Stimulated activated CD8-positive, alpha-beta memory T cell treated with anti-CD3 and anti-CD28 coated beads, Interleukin-2, amount 100 ng/mL, for 1 hour (primary cell): ENCODE measurements around the gene INAVA.
A peak's percentile ranks its signal among the peaks of the same experiment; 100 is the strongest.
"Not testable (repeated sequence)": the region's sequence is repeated elsewhere in the genome, so short reads cannot be mapped to it uniquely, and the experiment has no call there.

Experiments used
- DNase-seq, 2 donors: peaks; one replicate each; pipeline ENCODE4 v3.0.0-alpha.2; 2020; ENCODE audit warnings: low read depth in 2 of 2

Gene INAVA

DNA sequence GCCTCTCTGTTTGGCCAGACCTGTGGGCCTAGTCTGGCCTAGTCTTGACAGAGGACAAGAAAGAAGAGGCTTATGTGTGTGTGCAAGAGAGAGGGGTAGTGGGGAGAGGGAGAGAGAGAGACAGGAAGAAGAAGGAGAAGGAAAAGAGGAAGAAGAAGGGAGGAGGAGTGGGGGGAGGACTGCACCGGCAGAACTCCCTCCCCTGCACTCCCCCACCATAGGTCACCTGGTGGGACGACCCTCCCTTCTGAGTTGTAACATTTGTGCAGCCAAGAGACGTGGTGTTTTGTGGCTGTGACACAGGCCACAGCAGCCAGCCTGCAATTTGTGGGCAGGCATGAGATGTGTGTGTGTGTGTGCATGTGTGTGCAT lies 4.3 kb downstream of the INAVA start:
- DNase-seq: no peak

DNA sequence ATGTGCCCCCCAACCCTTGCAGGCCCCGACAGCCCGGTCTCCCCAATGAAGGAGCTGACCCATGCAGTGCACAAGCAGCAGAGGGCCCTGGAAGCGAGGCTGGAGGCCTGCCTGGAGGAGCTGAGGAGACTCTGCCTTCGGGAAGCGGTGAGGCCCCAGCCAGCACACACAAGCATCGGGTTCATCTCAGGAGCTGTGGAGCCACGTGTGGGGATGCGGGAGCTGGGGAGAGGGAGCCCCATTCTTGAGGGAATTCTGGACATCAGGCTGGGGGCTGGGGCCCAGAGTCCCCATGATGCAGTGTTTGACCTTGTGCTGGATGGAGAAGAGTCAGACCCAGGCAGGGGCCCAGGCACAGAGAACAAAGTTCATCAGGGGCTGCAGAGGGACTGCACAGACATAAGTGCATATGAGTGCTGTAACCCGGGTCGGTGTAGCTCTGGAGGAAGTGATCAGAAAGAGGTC lies 4.8 kb downstream of the INAVA start:
- DNase-seq: no peak

DNA sequence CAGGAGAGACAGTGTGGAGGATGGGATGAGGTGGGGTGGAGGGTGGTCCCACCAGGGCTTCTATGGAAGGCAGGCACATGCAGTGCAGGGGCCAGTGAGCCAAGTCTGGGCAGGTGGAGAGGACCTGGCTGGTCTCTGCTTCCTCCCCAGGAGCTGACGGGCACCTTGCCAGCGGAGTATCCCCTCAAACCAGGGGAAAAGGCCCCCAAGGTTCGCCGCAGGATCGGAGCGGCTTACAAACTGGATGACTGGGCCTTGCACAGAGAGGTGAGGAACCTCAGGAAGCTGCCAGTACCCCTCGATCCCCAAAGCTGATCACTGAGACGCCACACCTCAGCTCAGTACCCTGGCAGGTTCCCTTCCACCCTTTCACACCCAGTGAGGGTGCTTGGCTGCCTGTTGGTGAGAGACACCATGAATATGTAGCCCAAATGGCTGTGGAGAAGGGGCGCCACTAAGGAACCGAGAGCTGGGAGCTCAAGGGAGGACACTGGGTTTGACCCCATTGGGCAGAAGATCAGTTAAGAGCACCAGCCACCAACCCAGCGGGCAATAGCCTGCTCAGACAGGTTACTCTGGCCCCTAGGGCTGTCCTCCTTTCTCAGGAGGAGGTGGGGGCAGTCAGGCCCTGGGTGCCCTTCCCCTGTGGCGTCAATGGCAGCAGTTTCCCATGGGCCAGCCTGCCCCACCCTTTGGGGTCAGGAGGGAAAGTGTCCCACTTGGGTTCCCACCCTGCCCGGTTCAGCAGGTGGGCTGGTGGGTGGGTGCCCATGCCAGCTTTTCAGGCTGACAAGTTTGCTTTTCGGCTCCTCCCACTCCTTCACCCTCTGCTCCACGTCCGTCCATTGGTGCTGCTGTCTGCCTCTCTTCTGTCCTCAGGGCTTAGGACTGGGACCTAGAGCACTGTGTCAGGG lies 5.5 kb downstream of the INAVA start:
- DNase-seq: no peak

DNA sequence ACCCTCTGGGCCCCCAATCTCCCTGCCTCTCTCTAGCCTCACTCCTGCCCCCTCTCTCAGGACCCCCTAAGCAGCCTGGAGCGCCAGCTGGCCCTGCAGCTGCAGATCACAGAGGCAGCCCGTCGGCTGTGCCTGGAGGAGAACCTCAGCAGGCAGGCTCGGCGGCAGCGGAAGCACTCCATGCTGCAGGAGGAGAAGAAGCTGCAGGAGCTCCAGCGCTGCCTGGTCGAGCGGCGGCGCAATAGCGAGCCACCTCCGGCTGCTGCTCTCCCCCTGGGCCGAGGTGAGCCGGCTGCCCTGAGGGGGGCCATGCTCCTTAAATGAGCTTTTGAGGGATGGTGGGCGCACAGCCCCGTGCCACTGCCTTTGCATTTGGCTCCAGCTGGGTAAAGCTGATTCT lies 6.2 kb downstream of the INAVA start:
- no peak for DNase-seq

DNA sequence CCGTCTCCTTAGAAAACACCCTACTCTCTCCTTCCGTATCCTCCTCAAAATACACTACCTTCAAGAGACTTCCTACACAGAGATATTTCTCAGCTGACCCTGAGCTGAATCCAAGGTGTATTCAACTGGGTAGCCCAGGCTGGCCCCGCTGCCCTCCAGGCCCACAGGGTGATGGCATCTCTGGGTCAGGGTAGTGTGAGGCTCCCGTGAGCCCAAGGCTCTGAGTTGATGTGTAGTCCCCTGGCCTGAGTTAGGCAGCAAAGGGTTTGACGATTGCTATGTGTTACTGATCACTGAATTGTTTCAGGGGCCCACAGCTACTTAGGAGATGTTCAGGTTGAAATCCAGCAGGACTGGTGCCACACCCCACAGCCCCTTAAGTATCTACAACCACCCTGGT lies 6.7 kb downstream of the INAVA start:
- DNase-seq: no peak

DNA sequence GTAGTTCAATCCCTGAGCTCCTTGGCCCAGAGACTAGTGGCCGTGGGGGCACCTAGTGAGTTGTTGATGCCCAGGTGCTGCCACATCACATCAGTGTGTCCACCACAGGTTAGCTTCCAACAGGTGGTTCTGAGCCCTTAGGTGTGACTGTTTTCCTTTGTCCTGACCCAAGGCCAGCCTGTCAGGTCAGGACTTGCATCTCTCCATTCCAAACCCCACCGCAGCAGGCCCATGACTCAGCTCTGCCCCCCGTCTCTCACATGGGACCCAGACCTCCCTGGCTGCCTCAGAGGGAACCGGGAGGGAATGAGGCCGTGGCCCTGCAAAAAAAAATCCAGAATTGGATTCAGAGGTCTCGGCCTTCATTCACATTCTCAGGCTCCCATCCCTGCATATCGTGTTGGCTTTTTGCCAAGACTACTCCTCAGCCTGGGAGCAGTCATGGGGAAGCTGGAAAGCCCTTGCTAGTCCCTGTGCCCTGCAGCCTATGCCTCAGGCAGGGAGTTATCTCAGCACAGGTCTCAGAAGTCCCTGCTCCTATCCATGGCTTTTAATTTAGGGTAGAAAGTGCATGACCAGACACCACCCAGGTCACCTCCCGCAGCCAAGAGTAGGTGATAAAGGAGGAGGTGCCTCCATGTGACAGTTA lies 7.2 kb downstream of the INAVA start:
- no peak for DNase-seq

DNA sequence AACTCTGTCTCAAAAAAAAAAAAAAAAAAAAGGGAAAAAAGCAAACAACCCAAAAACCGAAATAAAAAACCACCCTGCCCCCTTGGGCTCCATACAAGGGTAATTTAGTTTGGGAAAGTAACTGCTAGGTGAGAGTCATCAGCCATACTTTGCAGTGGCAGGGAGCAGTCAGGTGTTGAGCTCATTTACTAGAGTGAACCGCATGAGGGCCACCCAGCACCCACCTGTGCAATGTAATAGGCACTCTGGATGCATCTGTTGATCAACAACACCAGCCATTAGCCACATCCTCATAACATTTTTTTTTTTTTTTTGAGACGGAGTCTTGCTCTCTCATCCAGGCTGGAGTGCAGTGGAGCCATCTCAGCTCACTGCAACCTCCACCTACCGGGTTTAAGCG lies 9.1 kb downstream of the INAVA start:
- no peak for DNase-seq

DNA sequence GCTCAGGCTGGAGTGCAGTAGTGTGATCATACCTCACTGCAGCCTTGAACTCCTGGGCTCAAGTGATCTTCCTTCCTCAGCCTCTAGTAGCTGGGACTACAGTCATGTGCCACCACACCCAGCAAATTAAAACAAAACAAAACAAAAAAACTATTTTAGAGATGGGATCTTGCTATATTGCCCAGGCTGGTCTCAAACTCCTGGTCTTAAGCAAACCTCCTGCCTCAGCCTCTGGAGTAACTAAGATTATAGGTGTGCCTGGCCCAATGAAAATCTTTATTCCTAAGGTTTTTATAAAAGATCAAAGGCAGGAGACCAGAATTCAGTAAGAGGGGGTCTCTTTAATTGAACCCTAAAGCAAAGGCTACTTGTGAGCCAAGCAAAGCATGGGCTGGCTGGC lies 10.1 kb downstream of the INAVA start:
- no peak for DNase-seq

DNA sequence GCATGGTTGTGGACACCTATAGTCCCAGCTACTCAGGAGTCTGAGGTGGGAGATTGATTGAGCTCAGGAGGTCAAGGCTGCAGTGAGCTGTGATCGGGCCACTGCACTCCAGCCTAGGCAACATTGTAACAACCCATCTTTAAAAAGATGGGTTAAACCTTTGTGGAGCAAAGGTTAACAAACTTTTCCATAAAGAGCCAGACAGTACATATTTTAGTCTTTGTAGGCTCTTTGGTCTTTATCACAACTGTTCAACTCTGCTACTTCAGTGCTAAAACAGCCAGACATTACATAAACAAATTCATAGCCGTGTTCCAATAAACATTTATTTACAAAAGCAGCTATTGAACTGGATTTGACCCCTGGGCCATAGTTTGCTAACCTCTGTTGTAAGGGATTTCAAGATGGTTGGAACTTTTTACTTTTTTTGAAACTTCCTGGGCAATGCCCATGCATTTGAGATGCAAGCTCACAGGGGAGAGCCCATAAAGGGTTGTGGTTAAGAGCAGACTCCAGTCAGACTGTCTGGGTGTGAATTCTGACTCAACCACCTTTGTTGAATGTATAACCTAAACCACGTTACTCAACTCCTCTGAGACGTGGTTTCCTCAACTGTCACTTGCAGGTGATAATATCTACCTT lies 10.8 kb downstream of the INAVA start:
- peak in 1 of 2 donors; percentile 8 for DNase-seq

DNA sequence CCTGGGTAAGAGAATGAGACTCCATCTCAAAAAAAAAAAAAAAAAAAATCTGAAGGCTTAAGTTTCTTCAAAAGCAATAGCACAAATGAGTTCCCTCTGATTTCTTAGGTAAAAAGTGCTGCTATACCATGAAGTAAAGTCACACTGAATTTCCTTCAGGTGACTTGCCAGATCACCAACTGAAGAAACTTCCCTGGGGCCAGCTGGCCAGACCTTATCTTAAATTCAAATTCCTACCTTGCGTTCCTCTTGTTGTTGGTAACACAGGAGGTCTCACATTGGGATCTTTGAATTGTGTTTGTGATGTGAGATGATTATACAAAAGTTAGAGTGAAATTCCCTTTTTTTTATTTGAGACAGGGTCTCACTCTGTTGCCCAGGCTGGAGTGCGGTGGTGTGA lies 11.8 kb downstream of the INAVA start:
- DNase-seq: no peak

DNA sequence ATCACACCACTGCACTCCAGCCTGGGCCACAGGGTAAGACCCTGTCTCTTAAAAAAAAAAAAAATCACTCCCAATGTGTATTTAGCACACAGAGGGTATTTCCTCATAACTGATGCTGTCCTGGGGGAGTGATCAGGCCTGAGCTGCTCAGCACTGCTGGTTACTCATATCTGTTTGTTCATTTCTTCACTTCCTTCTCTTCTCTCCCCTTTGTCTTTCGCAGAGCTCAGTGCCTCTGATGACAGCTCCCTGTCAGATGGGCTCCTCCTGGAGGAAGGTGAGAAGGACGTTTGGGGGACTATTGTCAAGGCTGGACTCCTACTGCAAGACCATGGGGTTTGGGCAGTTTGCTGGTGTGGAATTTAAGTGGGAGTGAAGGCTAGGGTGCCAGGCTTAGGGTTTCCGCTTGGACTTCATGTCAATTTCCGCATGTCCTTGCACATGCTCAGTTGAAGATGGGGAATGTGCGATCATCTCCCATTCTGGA lies 13.0 kb downstream of the INAVA start:
- DNase-seq: no peak

DNA sequence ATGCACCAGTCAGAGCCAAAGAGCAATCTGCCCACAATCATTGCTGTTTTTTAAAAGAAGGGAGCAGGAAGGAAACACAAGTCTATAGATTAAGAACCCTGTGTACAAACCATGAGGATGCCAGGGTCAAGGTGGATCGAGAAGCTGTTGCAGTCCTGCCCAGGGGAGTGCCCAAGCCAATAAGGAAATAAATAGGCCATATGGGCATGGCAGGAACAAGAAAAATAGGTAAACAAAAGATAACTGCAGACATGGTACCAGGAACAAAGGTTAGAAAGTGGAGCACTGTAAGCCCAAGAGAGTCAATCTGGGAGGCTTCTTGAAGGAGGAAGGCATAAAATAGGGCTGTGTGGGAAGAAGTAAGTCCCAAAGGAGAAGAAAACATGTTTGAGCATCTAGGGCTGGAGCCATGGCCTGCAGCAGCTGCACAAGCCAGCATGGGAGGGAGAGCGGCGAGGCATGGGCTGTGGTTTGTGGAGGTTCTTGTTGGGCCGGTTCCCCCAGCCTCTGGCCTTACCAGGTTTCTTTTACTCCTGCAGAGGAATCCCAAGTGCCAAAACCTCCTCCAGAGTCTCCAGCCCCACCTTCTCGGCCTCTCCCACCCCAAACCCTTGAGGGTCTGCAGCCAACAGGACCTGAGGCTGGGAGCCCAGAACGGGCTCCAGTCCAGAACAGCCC lies 13.6 kb downstream of the INAVA start:
- no peak for DNase-seq

DNA sequence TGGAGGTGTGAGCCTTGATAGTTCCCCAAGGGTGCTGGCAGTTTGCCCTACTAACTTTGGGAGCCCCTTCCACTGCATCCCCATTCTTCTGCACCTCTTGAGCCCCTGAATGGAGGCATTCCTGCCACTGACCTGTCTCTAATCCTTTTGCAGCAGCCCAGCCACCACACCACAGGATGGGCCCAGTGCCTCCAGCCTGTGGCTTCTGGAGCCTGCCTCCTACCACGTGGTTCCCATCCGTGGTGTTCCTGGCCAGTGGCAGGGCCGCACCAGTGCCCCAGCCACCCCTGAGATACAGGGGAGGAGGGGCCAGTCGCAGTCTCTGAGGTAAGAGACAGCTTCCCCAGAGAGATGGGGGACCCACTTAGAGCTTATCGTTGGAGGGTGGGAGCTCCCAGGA lies 14.4 kb downstream of the INAVA start:
- DNase-seq: no peak

DNA sequence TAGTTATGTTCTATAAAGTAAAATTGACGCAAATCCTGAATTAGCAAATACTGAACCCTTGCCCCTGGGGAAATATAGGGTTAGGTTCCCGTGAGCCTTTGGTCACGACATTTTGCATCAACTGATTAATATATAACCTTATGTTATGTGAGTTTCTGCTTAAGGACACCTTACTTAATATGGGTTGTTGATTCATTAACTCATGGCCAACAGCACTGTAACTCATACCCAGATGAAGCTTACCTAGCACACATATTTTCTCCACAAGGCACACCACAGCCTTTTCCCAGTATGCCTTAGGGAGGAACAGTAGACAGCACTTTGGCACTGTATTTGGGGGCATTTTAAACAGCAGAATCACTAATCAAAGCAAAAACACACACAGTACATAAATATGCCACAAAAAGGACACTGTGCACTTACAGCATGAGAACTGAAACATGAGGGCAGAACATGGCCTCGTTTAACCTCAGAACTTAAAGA lies 15.1 kb downstream of the INAVA start:
- no peak for DNase-seq

DNA sequence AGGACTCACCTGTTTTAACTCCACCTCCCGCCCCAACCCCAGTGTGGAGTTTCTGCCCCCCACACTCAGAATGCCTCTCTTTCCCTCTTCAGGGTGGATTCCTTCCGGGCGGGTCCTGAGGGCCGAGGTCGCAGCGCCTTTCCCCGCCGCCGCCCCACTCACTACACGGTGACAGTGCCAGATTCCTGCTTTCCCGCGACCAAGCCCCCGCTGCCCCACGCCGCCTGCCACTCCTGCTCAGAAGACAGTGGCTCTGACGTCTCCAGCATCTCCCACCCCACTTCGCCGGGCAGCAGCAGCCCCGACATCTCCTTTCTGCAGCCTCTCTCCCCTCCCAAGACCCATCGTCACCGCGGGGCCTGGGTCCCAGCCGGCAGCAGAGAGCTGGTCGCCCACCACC lies 16.7 kb downstream of the INAVA start:
- DNase-seq: no peak

DNA sequence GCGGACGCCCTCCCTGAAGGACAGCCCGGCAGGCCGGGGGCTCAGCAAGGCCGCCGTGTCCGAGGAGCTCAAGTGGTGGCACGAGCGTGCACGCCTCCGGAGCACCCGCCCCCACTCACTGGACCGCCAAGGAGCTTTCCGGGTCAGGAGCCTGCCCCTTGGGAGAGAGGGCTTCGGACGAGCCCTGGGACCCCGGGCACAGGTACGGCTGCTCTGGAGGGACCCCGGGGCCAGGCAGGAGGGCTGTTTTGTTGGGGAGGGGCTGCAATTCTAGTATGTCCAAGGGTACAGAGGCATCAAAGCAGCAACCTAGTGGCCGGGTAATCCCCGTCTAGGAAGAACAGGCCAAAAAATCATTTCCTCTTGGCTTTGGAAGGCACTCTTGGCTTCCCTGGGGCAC lies 17.2 kb downstream of the INAVA start:
- DNase-seq: not testable (repeated sequence)

DNA sequence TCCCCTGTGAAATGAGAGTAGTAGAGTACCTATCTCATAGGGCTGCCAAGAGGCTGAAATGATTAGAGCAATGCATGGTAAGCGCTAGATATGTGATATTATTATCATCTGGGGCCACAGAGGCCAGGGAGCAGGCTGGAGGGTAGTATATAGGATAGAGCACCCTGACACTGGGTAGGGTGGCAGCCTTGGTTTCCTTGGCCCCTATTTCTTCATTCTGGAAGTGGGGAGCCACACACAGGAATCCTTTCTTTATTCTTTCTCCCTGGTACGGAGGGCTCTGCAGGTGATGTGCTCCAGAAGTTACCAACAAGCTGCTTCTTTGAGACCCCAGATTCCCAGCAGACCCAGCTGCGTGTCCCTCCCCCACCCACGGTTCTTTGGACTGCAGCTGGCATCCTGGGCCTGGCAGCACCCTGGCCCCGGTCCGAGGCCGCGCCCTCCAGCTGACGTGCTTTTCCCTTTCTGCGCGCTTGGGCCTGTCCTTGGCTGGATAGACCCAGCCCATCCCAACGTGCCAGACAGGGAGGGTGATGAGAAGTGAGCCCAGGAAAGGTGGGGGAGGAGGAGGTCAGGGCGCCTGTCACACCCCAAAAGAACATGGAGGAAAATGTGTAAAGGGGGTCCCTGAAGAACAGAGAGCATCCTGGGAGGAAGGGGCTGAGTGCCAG lies 18.2 kb downstream of the INAVA start:
- DNase-seq: no peak

DNA sequence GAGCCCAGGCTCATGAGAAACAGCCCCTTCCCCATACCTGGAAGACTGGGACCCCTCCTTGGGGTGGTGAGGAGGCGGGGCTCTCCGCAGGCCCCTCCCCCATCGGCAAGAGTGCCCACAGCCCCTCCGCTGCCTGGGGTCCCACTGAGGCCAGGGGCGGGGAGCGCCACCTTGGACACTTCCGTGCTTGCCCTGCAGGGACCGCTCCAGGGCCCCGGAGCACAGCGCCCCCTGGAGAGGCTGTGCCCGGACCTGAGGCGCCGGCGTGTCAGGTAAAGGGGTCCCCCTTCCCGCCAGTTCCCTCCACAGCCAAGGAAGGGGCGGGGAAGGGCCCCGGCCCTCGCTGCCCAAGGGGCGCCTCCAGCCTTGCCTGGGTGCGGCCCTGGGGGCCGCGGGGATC lies 21.5 kb downstream of the INAVA start:
- no peak for DNase-seq

DNA sequence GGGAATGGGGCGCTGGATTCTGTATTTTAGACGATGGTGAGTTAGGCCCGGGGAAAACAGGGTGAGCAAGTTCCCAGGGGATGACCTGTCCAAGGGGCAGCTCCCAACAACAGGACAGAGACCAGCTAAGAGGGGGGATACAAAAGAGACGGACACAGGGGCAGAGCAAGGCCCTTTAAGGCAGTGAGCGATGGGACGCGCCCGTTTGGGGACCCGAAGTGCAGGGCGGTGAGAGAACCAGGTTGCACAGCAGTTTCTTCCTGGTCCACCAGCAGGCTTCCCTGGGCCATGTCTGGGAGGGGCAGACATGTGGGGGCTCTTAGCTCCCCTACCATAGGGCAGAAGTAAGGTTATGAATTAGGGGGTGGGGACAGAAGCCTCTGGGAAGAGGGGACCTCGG lies 22.0 kb downstream of the INAVA start:
- DNase-seq: no peak

DNA sequence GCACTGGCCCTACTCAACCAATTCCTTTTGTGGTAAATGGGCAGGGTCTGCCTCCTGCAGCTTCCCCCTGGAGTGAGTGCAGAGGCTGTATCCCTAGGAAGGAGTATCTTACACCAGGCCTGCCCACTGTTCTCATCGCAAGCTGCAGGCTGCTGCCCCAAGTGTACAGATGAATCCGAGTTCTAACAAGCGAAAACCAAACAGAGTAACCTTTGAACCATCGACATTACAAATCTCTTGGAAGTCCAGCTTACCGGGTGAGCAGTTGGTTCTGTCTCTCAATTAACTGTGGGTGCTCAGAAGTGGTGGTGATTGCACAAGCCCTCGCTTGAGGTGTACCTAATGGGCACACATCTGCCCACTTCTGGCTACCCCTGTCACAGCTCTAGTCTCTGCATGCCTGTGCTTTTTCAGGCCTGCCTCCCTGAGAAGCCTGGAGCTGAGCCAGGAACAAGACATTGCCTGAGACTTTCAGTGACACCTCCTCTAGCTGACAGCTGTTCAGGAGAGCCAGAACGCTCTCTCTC lies 22.7 kb downstream of the INAVA start:
- DNase-seq: no peak

DNA sequence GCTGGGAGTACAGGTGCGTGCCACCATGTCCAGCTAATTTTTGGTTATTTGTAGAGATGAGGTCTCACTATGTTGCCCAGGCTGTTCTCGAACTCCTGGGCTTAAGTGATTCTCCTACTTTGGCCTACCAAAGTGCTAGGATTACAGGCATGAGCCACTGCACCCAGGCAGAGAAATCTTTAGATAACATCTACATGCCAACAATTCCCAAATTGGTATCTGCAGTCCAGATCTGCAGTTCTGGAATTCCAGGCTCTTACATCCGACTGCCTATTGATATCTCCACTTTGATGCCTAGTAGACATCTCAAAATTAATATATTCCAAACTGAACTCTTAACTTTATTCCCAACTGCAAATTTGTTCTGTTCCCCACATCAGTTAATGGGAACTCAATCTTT lies 23.3 kb downstream of the INAVA start:
- no peak for DNase-seq
